ENCODE results near the gene TMEM181.

- no peak for TF ChIP-seq CTCF (conservative IDR thresholded peaks at IDR 0.05 in 1 of 2, IDR thresholded peaks at IDR 0.05 in 1 of 2; ENCODE audit: low read depth in 1 of 2, low read length in 2 of 2)
- TF ChIP-seq EZH2 (IDR thresholded peaks at IDR 0.05; ENCODE audit: low read length, missing control alignments), result no peak
Measured at GRCh38 chr6:158591134-158591809, 31.4 kb downstream of the TMEM181 start.

Measured in fibroblast of lung (primary cell).